ENCODE measurements around the gene TRIM29.

TRIM29 gene

DNA sequence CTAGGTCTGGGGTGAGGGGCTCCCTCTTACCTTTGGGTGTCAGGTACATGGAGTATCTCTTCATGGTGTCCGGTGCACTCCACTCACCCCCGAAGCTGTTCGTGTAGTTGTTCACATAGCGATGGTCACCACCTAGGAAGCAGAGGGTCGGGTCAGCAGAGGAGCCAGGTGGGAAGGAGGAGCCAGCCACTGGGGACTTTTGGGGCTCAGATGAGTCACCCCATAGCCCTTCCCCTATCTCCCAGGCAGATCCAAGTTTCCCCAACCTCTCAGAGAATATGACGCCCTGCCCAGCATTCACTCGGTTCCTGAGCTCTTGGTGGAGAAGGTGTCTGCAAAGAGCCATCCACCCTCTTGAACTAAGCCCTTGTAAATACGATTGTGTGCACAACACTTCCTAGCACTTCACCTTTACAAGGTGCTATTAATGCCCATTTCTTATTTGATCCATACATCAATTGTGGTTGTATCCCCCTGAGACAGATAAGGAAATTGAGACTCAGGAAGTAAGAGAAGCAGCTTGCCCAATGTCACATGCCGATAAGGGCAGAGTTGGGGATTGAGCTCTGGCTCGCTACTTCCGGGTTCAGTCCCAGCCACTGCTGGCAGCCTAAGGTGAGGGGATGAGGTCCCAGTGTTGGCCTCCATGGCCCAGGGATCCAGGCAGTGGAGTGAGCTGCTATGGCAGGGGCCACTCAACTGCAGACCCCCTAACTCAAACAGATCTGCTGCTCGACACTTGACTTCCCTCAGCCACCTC is 14.8 kb downstream of the TRIM29 start:
- no peak for DNase-seq (ENCODE audit: low spot score)

DNA sequence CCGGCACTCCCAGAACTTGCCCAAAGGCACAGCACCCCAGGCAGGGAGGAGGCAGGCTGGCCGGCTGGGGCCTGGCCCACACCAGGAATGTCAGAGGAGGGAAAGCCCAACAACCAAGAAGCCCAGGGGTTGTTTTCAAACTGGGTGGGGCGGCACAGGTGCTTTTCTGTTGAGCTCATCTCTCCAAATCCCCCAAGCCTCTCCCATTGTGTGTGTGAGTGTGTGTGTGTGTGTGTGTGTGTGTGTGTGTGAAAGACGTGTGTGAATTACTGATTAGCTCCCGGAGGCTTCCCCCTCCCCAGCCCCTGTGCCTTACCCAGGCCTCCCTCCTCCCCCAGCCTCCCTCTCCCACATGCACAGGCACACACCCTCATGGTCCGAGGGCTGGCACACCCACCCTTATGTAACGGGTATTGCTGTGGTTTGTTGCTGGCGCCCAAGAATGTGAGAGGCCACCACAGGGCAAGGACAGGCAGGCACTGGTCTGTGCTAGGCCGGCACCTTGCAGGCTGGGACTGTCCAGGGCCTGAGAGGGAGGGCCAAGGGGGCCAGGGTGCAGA is 15.9 kb downstream of the TRIM29 start:
- peak; percentile 69 for DNase-seq (ENCODE audit: low spot score)

DNA sequence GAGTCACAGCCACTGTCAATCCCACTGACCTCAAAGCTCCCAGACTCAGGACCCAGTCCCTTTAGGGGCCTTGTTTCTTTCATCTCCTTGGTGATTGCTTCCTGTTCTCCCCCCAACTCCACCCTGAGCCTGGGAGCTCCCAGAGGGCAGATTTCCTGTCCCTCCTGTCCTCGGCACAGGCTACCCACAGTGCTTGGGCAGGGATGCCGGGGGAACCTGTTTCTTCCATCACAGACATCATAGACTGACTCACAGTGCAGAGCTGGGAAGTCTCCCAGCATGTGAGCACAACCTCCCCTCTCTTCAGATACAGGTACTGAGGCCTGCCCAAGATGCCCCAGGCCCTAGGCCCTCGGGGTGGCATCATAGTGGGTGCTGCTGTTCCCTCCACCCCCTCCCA is 16.6 kb downstream of the TRIM29 start:
- peak; percentile 67 for DNase-seq (ENCODE audit: low spot score)

DNA sequence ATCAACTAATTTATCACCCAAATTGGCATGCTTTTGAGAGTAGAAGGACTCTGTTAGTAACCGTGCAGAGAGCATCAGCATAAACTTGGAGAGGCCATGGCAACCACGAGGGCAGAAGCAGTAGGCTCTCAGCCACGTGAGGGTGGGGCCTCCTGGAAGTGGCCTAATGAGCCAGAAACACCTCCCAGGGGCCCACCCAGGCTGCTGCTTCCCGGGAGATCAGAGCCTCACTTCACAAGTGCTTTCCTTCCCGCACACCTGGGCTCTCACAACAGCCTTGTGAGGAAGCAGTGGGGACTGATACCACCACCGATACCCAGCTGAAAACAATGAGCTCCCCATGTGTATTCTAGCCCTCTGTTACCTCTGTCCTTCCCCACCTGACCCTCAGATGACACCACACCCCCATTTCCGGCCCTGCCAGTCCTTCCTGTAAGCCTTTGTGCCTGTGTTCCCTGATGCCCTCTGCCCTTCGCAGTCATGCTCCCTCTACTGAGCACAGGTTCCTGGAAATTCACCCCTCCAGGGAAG is 17.0 kb downstream of the TRIM29 start:
- no peak for DNase-seq (ENCODE audit: low spot score)

DNA sequence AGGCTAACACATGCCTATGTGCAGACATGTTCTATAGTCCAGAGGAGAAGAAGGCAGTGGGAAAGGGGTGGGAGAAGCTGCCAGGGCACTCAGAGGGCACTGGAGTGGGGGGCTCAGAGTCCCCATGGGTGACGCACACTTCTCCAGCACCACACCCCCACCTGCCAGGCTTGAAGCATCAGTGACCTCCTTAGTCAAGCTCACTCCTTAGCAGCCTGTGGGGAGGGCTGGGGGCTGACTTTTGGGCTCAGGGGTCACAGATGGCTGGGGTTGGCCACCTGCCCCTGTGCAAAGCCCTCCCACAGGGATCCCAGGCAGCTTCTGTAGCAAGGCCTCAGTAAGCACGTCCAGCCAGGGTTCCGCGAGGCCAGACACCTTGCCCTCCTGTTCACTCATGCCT is 18.8 kb downstream of the TRIM29 start:
- DNase-seq (ENCODE audit: low spot score) = no peak

DNA sequence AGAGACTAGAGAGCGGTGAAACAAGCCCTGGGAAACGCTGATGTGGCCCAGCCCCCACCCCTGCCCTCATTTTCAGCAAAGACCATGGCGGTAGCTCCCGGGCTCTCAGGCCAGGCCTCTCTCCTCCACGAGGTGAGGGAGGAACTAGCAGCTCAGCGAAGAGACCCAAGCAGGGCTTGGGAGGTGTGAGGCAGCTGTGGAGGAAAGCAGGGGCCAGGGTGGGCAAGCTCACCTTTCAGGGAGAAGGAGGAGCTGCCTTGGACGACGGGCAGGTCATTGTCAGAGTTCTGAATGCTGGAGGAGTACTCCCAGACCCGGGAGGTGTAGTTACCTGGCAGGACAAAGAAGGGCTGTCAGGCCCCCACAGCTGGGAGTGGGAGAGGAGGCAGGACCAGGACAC is 19.9 kb downstream of the TRIM29 start:
- no peak for DNase-seq (ENCODE audit: low spot score)

DNA sequence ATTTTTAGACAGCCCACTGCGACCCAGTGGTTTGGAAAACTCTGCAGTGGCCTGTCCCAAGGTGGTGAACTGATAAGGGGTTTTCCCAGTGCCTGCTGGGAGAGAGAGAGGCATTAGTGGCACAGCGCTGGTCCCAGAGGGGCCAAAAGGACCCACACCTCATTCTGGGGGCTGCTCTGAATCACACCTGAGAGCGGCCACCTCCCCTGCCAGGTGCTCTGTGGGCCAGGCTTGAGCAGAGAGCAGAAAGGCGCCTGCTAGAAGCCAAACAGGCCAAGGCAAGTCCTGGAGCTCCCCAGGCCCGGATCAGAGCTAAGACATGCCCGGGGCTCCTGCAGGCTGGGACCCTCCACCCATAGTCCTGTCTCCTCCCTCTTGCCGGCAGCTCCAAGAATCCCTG is 20.9 kb downstream of the TRIM29 start:
- no peak for DNase-seq (ENCODE audit: low spot score)

DNA sequence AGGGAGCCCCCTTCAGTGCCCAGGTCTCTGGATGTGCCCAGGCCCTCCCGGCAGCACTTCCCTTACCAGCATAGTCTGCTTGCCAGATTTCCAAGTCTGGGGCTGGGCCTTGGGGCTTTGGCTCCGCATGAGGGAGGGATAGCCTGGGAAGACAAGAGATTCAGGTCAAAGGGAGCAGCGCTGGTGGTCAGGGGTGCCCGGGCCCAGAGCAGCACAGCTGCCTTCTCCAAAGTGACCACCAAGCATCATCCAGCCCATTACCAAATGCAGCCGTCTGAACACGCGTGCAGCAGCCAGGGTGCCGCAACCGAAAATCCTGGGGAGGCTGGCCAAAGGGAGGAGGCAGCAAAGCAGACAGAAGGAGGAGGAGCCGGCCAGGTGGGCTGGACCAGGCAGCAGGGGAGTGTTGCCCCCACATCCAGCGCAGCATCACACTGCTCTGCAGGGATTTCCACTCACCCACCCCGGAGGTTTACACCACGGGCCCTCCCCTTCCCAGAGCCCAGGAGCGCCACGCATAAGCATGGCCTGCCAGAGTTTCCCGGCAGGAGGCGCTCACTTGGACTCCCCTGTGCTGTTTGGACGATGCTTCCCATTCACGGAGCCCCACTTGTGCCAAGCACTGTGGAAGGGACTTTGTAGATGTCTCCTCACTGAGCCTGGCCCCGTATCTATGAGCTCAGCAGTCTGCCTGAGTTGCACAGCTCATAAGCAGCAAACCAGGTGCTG is 22.5 kb downstream of the TRIM29 start:
- DNase-seq (ENCODE audit: low spot score) = no peak

DNA sequence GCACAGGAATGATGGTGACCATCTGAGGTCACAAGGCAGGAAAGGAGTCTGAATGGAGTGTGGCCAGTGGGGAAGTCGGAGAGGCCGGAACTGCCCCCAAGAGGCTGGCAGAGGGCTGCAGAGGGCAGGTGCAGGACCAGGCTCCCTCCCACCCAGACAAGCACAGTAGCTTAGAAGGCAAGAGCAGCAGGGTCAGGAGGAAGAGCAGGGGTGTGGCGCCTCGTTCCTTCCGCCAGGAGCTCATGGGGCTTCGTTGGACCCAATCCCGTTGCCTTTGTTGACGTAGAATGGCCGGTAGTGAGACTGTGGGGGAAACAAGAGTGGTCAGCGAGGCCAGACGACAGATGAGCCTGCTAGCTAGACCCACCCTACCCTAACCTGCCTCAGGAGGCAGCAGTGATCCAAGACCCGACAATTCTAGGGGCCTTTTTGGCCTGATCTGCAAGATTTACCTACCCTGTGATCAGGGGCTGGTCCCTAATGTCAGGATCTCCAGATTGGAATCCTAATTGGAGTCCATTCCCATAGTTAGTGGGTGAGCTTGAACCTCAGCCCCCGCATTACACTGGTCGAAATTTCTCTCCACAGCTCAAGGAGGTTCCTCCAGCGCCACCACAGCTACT is 25.6 kb downstream of the TRIM29 start:
- no peak for DNase-seq (ENCODE audit: low spot score)

DNA sequence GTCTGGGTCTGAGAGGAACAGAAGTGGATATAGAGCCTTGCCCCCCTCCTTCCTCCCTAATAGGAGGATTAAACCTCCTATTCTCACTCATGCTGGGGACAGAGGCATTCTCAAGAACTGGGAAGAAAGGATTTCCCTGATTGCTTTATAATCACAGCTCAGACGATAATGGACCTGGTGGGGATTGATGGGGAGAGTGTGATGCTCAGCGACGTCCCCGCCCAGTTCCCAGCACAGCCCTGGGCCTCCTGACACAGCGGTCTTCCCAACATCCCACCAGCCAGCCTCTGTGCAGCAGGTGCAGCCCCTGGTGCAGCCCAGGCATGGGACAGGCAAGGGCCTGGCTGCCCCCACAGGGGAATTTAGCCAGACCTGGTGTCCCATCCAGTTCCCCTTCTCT is 28.4 kb downstream of the TRIM29 start:
- DNase-seq (ENCODE audit: low spot score) = no peak

DNA sequence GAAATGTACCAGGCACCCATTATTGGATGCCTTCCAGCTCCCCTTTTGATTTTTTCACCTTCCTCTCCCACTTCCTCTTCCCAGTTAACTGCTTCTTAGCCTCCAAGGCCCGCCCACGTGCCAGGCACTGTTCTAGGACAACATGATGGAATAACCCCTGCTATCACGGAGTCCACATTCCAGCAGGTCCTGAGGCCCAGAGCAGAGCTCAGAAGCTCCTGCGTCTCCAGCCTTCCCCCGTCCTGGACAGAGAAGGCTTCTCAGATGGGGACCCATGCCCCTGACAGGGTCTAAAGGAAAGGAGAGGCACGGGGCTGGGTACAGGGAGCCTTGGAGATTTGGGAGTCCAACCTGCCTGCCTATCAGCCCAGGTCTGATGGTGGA is 29.1 kb downstream of the TRIM29 start:
- no peak for DNase-seq (ENCODE audit: low spot score)

DNA sequence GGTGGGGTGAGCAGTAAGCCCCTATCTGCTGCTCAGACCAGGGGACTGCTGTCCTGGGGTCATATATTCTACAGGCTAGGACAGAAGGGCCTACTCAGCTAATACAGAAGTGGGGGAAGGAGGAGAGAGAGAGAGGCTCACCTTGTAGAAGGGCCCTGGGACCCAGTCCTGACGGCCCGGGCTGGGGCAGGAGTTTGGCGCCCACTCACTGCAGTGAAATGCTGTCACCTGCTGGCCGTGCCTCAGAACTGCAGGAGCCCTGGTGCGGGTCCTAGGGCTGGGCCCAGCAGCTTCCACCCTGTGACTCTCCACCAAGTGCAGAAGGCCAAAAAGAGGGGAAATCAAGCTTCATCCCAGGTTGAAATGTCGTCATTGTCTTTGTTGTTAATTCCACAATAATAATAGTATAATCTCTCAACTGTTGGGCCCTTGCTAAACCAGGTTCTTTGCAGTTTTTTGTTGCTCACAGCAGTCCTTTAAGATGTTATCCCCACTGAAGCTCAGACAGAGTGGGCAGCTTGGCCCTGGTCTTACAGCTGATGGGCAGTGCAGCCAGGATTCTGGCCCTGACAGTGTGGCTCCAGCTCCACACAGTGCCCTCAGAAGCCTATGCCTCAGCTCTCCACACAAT is 29.6 kb downstream of the TRIM29 start:
- DNase-seq (ENCODE audit: low spot score) = peak; percentile 55

DNA sequence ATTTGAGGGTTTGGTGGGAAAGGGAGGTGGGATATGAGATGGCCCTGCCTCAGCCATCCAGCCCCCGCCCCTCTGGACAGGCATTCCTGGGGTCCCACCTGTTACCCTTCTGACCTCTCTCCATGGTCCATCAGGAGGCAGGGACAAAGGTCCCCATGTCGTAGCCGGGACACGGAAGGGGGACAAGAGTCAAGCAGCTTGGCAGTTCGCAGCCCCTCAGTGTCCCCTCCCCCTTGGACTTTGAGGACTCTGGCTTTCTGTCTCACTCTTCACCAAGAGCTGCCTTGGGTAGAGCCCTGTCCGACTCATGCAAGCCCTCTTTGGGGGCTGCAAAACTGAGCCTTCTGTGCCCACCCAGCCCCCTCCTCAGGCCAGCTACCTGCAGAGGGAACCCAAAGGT is 30.2 kb downstream of the TRIM29 start:
- DNase-seq (ENCODE audit: low spot score) = no peak

DNA sequence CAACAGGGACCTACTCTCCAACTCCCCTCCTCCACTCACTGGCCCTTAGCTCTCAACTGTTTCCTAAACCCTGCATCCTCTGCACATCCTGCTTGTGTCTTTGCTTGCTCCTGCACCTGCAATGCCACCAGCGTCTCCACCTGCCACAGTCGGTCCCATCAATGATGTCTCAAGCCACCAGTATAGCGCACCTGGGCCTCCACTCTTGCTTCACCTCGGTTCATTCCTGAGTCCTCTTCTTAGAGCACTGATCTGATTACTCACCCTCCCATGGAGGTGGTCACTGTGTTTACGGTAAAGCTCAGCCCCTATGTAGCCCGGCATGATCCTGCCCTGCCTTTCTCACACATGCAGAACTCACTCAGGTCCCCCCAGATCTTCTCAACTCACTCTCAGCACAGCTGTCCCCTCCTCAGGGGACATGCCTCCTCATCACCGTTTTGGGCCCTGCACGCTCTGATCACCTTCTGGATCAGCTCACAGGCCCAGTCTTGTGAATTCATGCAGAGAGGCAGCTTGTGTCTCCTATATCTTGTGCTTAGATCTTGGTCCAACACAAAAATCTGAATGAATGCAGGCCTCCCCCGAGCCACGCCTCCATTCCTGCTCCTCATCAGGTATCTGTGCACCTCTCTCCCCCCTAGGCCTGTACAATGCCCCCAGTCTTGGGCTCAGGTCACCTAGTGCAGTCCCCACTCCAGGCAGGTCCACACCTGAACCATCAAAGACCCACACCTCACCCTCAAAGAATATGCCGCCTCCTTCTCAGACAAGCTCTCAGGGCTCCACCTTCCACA is 31.4 kb downstream of the TRIM29 start:
- DNase-seq (ENCODE audit: low spot score) = no peak

DNA sequence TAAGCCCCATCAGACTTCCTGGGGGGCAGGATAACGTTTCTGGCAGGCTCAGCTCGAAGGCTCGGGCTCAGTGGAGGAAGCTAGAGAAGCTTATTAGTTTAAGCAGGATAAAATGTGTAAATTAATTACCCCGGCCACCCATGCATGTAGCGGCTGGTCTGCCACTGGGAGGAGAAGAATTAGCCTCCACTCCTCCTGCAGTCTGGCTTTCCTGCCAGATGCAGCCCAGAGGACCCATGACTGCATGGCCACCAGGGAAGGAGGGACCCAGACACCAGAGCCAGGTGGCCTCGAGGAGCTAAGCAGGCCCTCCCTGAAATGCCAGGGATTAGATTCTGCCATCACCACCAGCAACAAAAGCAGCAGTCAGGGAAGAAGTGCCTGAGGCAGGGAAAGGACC is 32.3 kb downstream of the TRIM29 start:
- DNase-seq (ENCODE audit: low spot score) = no peak

DNA sequence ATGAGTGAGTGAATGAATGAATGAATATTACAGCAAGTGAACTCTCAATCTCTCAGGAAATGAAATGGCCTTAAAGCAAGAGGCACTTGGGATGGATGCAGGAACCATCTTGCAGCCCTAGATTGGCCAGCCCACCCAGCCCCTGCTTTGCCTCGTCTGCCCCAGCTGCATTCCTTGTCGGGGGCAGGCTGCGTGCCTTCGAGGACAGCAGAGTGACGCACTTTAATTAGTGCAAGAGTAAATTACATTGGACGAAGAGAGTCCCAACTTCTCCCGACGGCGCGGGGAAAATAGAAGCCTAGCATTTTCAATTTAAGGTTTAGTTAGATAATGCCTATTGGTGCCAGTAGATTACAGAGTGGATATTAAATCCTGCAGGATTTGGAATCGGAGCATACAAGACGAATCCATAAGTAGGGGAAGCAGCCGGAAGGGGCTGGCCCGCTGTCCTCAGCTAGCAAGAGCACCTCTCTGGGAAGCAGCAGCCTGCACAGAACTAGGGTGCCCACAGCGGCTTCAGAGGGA is 33.8 kb downstream of the TRIM29 start:
- DNase-seq (ENCODE audit: low spot score) = no peak

DNA sequence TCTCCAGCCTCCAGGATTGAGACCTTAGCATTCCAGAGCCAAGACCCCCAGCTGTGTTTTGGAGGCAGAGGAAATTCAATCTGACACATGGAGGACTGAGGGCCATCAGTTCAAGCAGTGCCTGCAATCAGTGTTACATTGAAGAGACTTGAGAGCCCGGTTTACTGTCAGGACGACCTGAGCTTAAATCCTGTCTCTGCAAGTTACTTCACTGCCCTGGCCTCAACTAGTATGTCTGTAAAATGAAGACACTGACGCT is 35.1 kb downstream of the TRIM29 start:
- no peak for DNase-seq (ENCODE audit: low spot score)

DNA sequence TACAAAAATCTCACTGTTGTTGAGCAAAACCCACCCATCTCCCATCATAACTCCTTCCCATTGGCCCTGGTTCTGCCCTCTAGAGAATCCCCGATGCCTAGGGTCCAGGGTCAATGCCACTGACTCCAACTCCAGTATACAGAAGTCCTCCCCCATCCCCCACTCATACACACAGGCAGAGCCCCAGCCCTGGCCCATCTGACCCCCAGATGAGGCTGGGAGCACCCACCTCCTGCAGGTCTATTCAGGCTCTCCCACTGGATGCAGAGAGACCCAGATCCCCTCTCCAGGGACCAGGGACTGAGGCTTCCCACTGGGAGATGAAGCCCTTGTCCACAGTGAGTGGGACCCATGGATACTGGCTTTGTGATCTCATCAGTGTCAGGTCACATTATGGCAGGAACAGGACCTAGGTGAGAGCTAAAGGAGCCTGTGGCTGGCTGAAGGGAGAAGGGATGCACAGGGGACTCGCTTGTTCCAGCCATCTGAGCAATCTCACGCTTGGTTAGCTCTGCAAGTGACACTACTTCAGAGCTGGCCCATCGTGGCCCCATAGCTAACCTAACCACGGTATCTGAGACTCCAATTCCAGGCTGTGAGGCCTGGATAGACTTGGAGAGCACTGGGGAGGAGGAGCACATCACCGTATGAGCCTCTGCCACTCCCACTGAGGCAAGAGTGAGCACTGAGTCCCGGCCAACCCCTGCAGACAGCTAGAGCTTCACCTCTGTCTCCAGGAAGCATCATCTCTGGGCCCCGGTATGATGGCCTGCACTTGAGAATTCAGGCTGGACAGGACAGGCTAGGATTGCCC is 35.7 kb downstream of the TRIM29 start:
- no peak for DNase-seq (ENCODE audit: low spot score)

DNA sequence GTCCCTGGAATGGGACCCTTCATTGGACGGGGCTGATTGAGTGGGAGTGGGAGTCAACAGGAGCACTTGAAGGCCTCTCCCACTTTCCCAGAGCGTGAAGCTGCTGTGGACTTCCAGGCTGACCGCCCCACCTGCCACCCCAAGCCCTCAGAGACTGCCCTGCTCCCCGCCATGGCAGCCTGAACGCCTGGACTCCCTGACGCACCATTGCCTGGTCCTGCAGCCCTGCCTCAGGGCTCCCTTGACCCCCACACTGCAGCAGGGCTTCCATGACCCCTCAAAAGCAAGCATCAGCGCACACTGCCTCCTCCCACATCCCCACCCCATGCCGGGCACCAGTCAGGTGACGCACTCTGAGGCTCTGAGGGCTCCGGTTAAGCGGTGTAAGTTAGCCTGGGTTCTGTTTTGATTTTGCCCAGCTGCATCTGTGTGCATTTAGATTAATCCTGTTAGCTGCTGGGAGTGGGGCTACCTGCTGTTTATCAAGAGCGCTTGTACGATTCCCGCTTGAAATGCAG is 39.4 kb downstream of the TRIM29 start:
- no peak for DNase-seq (ENCODE audit: low spot score)

DNA sequence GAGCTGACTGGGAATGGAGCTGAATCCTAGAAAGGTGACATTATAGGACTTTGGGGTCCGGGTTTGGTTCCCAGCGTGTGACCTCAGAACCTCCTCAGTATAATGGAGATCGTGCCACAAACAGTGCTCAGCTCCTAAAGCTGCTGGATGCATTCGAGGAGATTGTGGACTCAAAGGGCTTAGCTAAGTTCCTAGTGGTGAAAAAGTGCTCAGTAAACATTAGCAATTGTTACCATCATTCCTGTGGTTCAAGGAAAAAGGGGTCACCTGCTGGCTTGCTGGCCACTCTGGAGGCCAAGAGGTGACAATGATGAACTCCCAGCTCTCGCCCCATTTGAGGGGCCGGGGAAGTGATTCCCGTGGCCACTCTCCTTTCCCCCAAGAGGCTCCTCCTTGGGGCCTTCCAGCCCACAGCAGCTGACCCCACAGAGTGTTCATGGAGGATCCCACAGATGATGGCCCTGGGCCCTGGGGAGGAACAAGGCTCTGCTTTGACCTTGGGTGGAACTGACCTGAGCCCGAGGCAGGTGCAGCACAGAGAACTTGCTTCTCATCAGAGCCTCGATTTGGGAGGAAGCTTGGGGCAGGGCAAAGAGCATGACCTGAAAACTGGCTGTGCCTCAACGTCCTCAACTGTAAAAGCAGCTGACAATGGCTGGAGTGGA is 40.1 kb downstream of the TRIM29 start:
- no peak for DNase-seq (ENCODE audit: low spot score)

Measured in kidney tubule cell (primary cell).